ENCODE data around the gene SLC16A9. TPM values are rescaled to one million over a fixed set of nuclear protein-coding genes. Genes with fewer than 3 reads are reported as not detected.

SLC16A9 gene
- total RNA-seq, 1 experiment from 2014 or later, result 4.1 TPM

DNA sequence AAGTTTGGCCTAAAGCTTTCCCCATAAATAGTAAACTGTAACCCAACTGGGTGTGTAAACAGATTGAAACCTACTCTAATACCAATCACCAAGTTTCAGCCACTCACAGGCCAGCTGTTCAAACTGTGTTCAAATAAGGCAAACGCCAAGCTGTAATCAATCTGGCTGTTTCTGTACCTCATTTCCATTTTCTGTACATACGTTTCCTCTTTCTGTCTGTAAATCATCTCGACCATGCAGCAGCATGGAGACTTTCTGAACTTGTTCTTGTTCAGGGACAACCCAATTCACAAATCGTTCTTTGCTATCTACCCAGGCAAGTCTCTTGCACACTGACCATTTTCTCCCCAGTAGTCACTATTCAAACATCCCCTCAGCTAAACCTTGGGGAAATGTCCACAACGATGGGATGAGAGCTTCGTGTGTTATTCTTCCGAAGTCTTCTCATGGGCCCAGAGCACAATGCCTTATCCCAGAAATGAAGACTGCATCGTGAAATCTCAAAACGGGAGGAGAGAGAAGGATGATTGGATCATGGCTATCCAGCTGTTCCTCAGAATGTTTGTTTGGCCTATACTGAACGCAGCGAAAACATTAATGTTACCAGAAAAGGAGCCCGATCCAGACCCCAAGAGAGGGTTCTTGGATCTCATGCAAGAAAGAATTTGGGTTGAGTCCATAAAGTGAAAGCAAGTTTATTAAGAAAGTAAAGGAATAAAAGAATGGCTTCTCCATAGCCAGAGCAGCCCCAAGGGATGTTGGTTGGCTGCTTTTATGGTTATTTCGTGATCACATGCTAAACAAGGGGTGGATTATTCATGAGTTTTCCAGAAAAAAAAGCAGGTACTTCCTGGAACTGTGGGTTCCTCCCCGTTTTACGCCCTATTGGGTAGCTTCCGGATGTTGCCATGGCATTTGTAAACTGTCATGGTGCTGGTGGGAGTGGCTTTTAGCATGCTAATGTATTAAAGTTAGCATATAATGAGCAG lies 86.2 kb downstream of the SLC16A9 start:
- Histone ChIP-seq H4K8ac (replicated peaks; ENCODE audit: insufficient read length, low read depth, low read length) (no peak overlapping the region), H3K9me3 (ENCODE audit: control insufficient read depth, low read depth, low read length) (no peaks in the 10 kb centered on the region)
- no CpG with 5 or more reads among the region's 16 CpGs for WGBS (ENCODE audit: extremely low coverage, insufficient read length, low lambda C conversion rate)

More for the DNA sequence above, 86.2 kb downstream of the SLC16A9 start:
- H3K36me3 Mint-ChIP-seq (ENCODE audit: insufficient read depth in 1 of 3, low read depth in 3 of 3), result no peaks in the 10 kb centered on the region
- H3K27ac Mint-ChIP-seq, result no peak overlapping the region
- Histone ChIP-seq H4K5ac (ENCODE audit: insufficient read length, low read depth, low read length) (no peak overlapping the region), H3K27me3 (ENCODE audit: insufficient read depth, low read length) (no peaks in the 10 kb centered on the region), H3K27ac (ENCODE audit: insufficient read length, low read depth, low read length) (no peak overlapping the region), H3K79me1 (ENCODE audit: insufficient read depth, low read depth, low read length, poor library complexity, severe bottlenecking) (no peaks in the 10 kb centered on the region), H4K20me1 (ENCODE audit: control insufficient read depth, insufficient read depth, insufficient read length) (no peaks in the 10 kb centered on the region), H2BK5ac (ENCODE audit: insufficient read length, low read length) (no peak overlapping the region), H2BK15ac (ENCODE audit: low read depth, low read length) (no peak overlapping the region), H3T11ph (ENCODE audit: low read length) (no peak overlapping the region), H3K18ac (ENCODE audit: insufficient read length, low read depth, low read length) (no peak overlapping the region), H3K56ac (ENCODE audit: insufficient read length, low read depth, low read length) (no peak overlapping the region), H2AK5ac (ENCODE audit: insufficient read length, low read length) (no peak overlapping the region), H3K4me2 (ENCODE audit: insufficient read depth, insufficient read length, low read length) (no peak overlapping the region), H3K9ac (ENCODE audit: extremely low read depth, insufficient read length, low read length) (no peak overlapping the region), H2BK12ac (ENCODE audit: insufficient read length, low read depth, low read length) (no peak overlapping the region), H3K23me2 (ENCODE audit: insufficient read length, low read depth, low read length, poor library complexity, severe bottlenecking) (peaks cover 3% of the 10 kb centered on the region), H3K79me2 (ENCODE audit: insufficient read depth, low read length) (no peaks in the 10 kb centered on the region), H3K4ac (ENCODE audit: low read depth, low read length) (no peak overlapping the region), H2AFZ (ENCODE audit: low read length) (no peak overlapping the region), H4K91ac (ENCODE audit: insufficient read length, low read depth, low read length) (no peak overlapping the region), H3K14ac (ENCODE audit: insufficient read depth, low read length) (no peak overlapping the region), H2BK120ac (ENCODE audit: low read depth, low read length, poor library complexity, severe bottlenecking) (no peak overlapping the region), H3K23ac (ENCODE audit: insufficient read length, low read depth, low read length) (no peak overlapping the region), H3K4me1 (ENCODE audit: insufficient read depth, low read length) (0 out of 2 replicates have a peak, but pooled peaks cover 2% of the 10 kb centered on the region), H2BK20ac (ENCODE audit: low read depth, low read length, poor library complexity, severe bottlenecking) (no peak overlapping the region)
- DNase-seq, result no peak
- H3K4me3 Mint-ChIP-seq, result no peak overlapping the region
- TF ChIP-seq, protein P1, sequence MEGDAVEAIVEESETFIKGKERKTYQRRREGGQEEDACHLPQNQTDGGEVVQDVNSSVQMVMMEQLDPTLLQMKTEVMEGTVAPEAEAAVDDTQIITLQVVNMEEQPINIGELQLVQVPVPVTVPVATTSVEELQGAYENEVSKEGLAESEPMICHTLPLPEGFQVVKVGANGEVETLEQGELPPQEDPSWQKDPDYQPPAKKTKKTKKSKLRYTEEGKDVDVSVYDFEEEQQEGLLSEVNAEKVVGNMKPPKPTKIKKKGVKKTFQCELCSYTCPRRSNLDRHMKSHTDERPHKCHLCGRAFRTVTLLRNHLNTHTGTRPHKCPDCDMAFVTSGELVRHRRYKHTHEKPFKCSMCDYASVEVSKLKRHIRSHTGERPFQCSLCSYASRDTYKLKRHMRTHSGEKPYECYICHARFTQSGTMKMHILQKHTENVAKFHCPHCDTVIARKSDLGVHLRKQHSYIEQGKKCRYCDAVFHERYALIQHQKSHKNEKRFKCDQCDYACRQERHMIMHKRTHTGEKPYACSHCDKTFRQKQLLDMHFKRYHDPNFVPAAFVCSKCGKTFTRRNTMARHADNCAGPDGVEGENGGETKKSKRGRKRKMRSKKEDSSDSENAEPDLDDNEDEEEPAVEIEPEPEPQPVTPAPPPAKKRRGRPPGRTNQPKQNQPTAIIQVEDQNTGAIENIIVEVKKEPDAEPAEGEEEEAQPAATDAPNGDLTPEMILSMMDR (conservative IDR thresholded peaks at IDR 0.05), result no peak
- peaks cover 0 to 3% of the 10 kb centered on the region in 2 experiments; a peak in 2 of 5 replicates for H3K9me3 Mint-ChIP-seq
- H3K4me1 Mint-ChIP-seq, result peaks cover 29 to 37% of the 10 kb centered on the region in 2 experiments
- no peaks in the 10 kb centered on the region for H3K27me3 Mint-ChIP-seq (ENCODE audit: low read depth)

All from H9 (cell line).